ENCODE measurements around the gene AP3M1.

DNA sequence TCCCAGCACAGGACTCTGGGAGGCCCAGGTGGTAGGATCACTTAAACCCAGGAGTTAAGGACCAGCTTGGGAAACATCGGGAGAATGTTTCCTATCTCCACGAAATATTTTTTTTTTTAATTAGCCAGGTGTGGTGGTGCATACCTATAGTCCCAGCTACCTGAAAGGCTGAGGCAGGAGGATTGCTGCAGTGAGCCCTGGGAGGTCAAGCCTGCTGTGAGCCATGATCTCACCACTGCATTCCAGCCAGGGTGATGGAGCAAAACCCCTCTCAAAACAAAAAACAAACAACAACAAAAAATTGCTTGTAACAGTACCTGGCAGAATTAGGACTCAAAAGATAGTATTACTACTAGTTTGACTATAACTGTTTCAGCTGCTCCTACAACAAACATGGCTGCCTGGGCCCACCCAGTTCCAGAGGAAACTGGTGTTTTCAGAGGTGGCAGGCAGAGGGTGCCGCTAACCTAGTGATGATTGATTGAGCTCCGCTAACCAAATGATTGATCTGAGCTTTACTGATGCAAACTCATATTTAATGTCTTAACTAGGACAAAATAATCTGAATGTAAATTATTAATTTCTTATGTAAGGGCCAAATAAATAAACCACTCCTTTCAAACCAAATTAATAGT is 57.0 kb downstream of the AP3M1 start:
- TF ChIP-seq EP300 (IDR thresholded peaks at IDR 0.05; ENCODE audit: borderline replicate concordance in 1 of 2, low read depth in 1 of 2, low read length in 1 of 2) (no peak), TAF1 (IDR thresholded peaks at IDR 0.05; ENCODE audit: borderline replicate concordance, low read depth, low read length) (no peak), YY1 (IDR thresholded peaks at IDR 0.05; ENCODE audit: low read depth) (no peak), RAD21 (IDR thresholded peaks at IDR 0.05; ENCODE audit: low read length) (0 out of 2 replicates have a peak, but pooled peaks have one; percentile 18), EZH2phosphoT487 (IDR thresholded peaks at IDR 0.05; ENCODE audit: borderline replicate concordance, low read depth) (no peak), SIN3A (IDR thresholded peaks at IDR 0.05; ENCODE audit: borderline replicate concordance, low read depth, low read length) (no peak), POLR2AphosphoS5 (IDR thresholded peaks at IDR 0.05; ENCODE audit: low read depth, low read length) (no peak), TEAD4 (IDR thresholded peaks at IDR 0.05; ENCODE audit: borderline replicate concordance, insufficient read depth) (no peak)
- TF ChIP-seq, protein P1, sequence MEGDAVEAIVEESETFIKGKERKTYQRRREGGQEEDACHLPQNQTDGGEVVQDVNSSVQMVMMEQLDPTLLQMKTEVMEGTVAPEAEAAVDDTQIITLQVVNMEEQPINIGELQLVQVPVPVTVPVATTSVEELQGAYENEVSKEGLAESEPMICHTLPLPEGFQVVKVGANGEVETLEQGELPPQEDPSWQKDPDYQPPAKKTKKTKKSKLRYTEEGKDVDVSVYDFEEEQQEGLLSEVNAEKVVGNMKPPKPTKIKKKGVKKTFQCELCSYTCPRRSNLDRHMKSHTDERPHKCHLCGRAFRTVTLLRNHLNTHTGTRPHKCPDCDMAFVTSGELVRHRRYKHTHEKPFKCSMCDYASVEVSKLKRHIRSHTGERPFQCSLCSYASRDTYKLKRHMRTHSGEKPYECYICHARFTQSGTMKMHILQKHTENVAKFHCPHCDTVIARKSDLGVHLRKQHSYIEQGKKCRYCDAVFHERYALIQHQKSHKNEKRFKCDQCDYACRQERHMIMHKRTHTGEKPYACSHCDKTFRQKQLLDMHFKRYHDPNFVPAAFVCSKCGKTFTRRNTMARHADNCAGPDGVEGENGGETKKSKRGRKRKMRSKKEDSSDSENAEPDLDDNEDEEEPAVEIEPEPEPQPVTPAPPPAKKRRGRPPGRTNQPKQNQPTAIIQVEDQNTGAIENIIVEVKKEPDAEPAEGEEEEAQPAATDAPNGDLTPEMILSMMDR (IDR thresholded peaks at IDR 0.05): no peak
- TF ChIP-seq, protein P2, sequence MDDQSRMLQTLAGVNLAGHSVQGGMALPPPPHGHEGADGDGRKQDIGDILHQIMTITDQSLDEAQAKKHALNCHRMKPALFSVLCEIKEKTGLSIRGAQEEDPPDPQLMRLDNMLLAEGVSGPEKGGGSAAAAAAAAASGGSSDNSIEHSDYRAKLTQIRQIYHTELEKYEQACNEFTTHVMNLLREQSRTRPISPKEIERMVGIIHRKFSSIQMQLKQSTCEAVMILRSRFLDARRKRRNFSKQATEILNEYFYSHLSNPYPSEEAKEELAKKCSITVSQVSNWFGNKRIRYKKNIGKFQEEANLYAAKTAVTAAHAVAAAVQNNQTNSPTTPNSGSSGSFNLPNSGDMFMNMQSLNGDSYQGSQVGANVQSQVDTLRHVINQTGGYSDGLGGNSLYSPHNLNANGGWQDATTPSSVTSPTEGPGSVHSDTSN (IDR thresholded peaks at IDR 0.05): no peak
